HG02981 (cell line): ENCODE measurements around the gene CATSPERD.

Experiments
- ATAC-seq: cut with Tn5 transposase; IDR thresholded peaks from one replicate; pipeline ENCODE4 v1.9.1; 2021; ENCODE audit warnings: mild to moderate bottlenecking, moderate library complexity; ENCODE audit not compliant: unreplicated experiment

Gene CATSPERD

GRCh38 chr19:5803752-5804515 is 83.5 kb downstream of the CATSPERD start:
- peak; percentile 78 for ATAC-seq

- no peak for ATAC-seq
These were observed 84.4 kb downstream of the CATSPERD start, which contains the start of gene NRTN for GRCh38 chr19:5804516-5805461. TSS of gene NRTN (plus strand) at chr19:5805067. CDS start at chr19:5824166, 19,099 bp downstream.

GRCh38 chr19:5805462-5806132 is 85.2 kb downstream of the CATSPERD start:
- no peak for ATAC-seq

- ATAC-seq: no peak
These were observed 85.7 kb downstream of the CATSPERD start for GRCh38 chr19:5806133-5806489.

GRCh38 chr19:5806905-5807304 is 86.5 kb downstream of the CATSPERD start:
- ATAC-seq: no peak

- ATAC-seq: no peak
These were observed 87.8 kb downstream of the CATSPERD start for GRCh38 chr19:5808120-5808816.

GRCh38 chr19:5809053-5809452 is 88.6 kb downstream of the CATSPERD start:
- ATAC-seq: no peak

- ATAC-seq: no peak
These were observed 89.0 kb downstream of the CATSPERD start for GRCh38 chr19:5809469-5809868.

- no peak for ATAC-seq
These were observed 90.7 kb downstream of the CATSPERD start for GRCh38 chr19:5811117-5811516.

- ATAC-seq: no peak
These were observed 93.8 kb downstream of the CATSPERD start for GRCh38 chr19:5814123-5814851.

GRCh38 chr19:5814852-5815246 is 94.4 kb downstream of the CATSPERD start:
- ATAC-seq: no peak

- no peak for ATAC-seq
These were observed 96.8 kb downstream of the CATSPERD start for GRCh38 chr19:5817218-5817617.

GRCh38 chr19:5818594-5818993 is 98.2 kb downstream of the CATSPERD start:
- no peak for ATAC-seq

- ATAC-seq: no peak
These were observed 100.3 kb downstream of the CATSPERD start for GRCh38 chr19:5820785-5821184.

GRCh38 chr19:5821521-5822180 is 101.2 kb downstream of the CATSPERD start:
- ATAC-seq: no peak

- no peak for ATAC-seq
These were observed 101.9 kb downstream of the CATSPERD start for GRCh38 chr19:5822181-5822844.

- no peak for ATAC-seq
These were observed 103.3 kb downstream of the CATSPERD start for GRCh38 chr19:5823579-5824281.

- no peak for ATAC-seq
These were observed 104.3 kb downstream of the CATSPERD start for GRCh38 chr19:5824751-5825150.
